Caco-2 (cell line): ENCODE measurements around the gene GPC5. TPM values are rescaled to one million over a fixed set of nuclear protein-coding genes. Genes with fewer than 3 reads are reported as not detected.
A peak's percentile ranks its signal among the peaks of the same experiment; 100 is the strongest.

Experiments used
- BruUV-seq: library from RNA; stranded (reverse); fragments of 400-500 nt; replicated peaks from 2 replicates; lab custom pipeline; 2021; lab: Mats Ljungman, UMichigan
- CTCF ChIA-PET: fragments of 300-600 bp; sonication (Branson Sonifier 250); formaldehyde crosslinking; loops from one replicate; lab custom pipeline; 2022; ENCODE audit warnings: antibody characterized with exemption; lab: Charles Lee
- POLR2A ChIA-PET: fragments of 300-600 bp; sonication (Branson Sonifier 250); formaldehyde crosslinking; loops from one replicate; lab custom pipeline; 2022; ENCODE audit warnings: antibody characterized with exemption; lab: Charles Lee
- DNase-seq, 2 experiments: peaks; one replicate each; pipeline versions ENCODE4 v3.0.0 to v3.0.0-alpha.2; 2020 to 2022
- H3K27me3 ChIP-seq: replicated peaks from 2 replicates; pipeline ENCODE4 v1.6.0; 2011; ENCODE audit warnings: low read length; ENCODE audit not compliant: control insufficient read depth, insufficient read depth
- H3K36me3 ChIP-seq: 2 replicates; pipeline ENCODE4 v1.5.1; 2011; ENCODE audit warnings: low read length; ENCODE audit not compliant: control insufficient read depth, insufficient read depth
- H3K4me1 ChIP-seq: fragments of 250-450 bp; sonication (Bioruptor Pico); 2 replicates; pipeline ENCODE4 v1.5.1; 2020; ENCODE audit warnings: mild to moderate bottlenecking
- H3K4me3 ChIP-seq: 2 replicates; pipeline ENCODE4 v1.5.1; 2011; ENCODE audit warnings: low read depth, mild to moderate bottlenecking, control low read depth, low read length
- H3K9me3 ChIP-seq: fragments of 250-450 bp; sonication (Bioruptor Pico); 2 replicates; pipeline ENCODE4 v1.5.1; 2020; ENCODE audit warnings: mild to moderate bottlenecking, moderate library complexity
- H3K27ac Mint-ChIP-seq: one replicate; pipeline ENCODE4 v1.8.0; 2022; ENCODE audit warnings: mixed read lengths; ENCODE audit not compliant: unreplicated experiment
- H3K27me3 Mint-ChIP-seq: one replicate; pipeline ENCODE4 v1.8.0; 2022; ENCODE audit warnings: mixed read lengths; ENCODE audit not compliant: insufficient read depth, unreplicated experiment
- H3K36me3 Mint-ChIP-seq: one replicate; pipeline ENCODE4 v1.8.0; 2022; ENCODE audit warnings: mild to moderate bottlenecking, mixed read lengths; ENCODE audit not compliant: insufficient read depth, unreplicated experiment
- H3K4me1 Mint-ChIP-seq: one replicate; pipeline ENCODE4 v1.8.0; 2022; ENCODE audit warnings: low read depth, mixed read lengths; ENCODE audit not compliant: unreplicated experiment
- H3K4me3 Mint-ChIP-seq: one replicate; pipeline ENCODE4 v1.8.0; 2022; ENCODE audit warnings: mild to moderate bottlenecking, moderate library complexity, mixed read lengths; ENCODE audit not compliant: unreplicated experiment
- H3K9me3 Mint-ChIP-seq: one replicate; pipeline ENCODE4 v1.8.0; 2022; ENCODE audit warnings: mixed read lengths; ENCODE audit not compliant: unreplicated experiment
- intact Hi-C: fragments of 100-400 bp; cut with micrococcal nuclease; formaldehyde crosslinking; loops from one replicate; pipeline ENCODE4 v1.10.0; 2022; ENCODE audit not compliant: unreplicated experiment
- total RNA-seq: library from RNA; stranded (reverse); gene quantifications from 2 replicates; pipeline ENCODE4 v1.2.3, GENCODE V29; 2022
- TF ChIP-seq, protein P1 (sequence below), 2 experiments: fragments of 200-600 bp in 1 of 2; IDR thresholded peaks; 1 replicate in 1 of 2; 2 replicates in 1 of 2; pipeline versions ENCODE4 v1.5.1 to v1.8.0; 2011 to 2022; ENCODE audit warnings: antibody characterized with exemption in 1 of 2, control low read depth in 1 of 2, inconsistent platforms in 1 of 2, low read depth in 1 of 2, low read length in 1 of 2, mild to moderate bottlenecking in 1 of 2, moderate library complexity in 1 of 2; ENCODE audit not compliant: insufficient read depth in 1 of 2, severe bottlenecking in 1 of 2, unreplicated experiment in 1 of 2

Gene GPC5
- total RNA-seq, 1 experiment from 2014 or later = 4.1 TPM

DNA sequence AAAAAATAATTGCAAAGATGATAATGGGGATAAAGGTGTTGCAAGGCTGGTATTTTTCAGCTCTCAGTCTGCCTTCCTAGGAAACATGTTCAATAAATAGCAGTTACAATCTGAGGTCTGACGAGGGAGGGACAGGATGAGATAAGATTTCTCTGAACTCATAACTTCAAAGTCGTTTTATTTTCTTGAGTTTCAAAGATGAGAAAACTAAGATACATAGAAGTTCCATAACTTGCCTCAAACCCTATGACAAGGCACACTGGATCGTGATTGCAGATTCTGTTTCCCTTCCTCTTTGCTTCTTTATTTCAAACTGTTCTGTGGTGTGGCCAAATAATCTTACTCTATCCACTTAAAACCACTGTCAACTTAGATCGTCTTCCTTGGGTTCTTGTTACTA is 327.2 kb downstream of the GPC5 start:
- no peaks in the 10 kb centered on the region for H3K9me3 Mint-ChIP-seq
- Histone ChIP-seq H3K36me3 (no peaks in the 10 kb centered on the region), H3K9me3 (no peaks in the 10 kb centered on the region), H3K4me1 (peaks cover 44% of the 10 kb centered on the region), H3K27me3 (no peaks in the 10 kb centered on the region), H3K4me3 (no peak overlapping the region)
- CTCF ChIA-PET = interaction anchor here (1.0 kb wide), 1 partner anchor 56 kb away, joined by 6 read pairs; no protein-coding TSS in a partner anchor
- H3K27ac Mint-ChIP-seq = no peak overlapping the region
- TF ChIP-seq, protein P1, sequence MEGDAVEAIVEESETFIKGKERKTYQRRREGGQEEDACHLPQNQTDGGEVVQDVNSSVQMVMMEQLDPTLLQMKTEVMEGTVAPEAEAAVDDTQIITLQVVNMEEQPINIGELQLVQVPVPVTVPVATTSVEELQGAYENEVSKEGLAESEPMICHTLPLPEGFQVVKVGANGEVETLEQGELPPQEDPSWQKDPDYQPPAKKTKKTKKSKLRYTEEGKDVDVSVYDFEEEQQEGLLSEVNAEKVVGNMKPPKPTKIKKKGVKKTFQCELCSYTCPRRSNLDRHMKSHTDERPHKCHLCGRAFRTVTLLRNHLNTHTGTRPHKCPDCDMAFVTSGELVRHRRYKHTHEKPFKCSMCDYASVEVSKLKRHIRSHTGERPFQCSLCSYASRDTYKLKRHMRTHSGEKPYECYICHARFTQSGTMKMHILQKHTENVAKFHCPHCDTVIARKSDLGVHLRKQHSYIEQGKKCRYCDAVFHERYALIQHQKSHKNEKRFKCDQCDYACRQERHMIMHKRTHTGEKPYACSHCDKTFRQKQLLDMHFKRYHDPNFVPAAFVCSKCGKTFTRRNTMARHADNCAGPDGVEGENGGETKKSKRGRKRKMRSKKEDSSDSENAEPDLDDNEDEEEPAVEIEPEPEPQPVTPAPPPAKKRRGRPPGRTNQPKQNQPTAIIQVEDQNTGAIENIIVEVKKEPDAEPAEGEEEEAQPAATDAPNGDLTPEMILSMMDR (IDR thresholded peaks at IDR 0.05; ENCODE audit: insufficient read depth in 1 of 2, low read depth in 1 of 2, low read length in 1 of 2, severe bottlenecking in 1 of 2, unreplicated experiment in 1 of 2) = no peak
- H3K4me3 Mint-ChIP-seq = no peak overlapping the region
- intact Hi-C loops = loop anchor here (1.0 kb wide), 2 partner anchors 42 to 56 kb away; no protein-coding TSS in a partner anchor
- DNase-seq = peak in 1 of 2 experiments; percentile 22
- H3K27me3 Mint-ChIP-seq = no peaks in the 10 kb centered on the region
- no TSS peak for BruUV-seq
- H3K4me1 Mint-ChIP-seq = peaks cover 12% of the 10 kb centered on the region
- no peaks in the 10 kb centered on the region for H3K36me3 Mint-ChIP-seq
- POLR2A ChIA-PET = no interaction called here

DNA sequence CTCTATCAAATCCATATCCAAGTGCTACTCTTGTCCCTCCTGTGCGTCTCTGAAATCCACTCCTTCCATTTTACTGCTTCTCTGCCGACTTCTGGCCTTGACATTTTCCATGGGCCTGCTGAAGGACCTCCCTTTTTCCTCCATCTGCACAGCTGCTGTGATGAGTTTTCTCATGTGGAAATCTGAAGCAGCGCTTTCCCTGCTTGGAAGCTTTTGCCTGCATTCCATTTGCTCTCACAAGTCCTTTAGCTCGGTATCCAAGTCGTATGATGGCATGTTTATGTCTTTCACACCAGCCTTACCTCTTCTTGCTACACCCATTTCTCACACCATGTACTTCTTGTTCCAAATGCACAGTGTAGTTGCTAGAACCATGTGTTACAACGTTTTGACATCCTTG is 328.2 kb downstream of the GPC5 start:
- Mint-ChIP-seq H3K9me3 (no peaks in the 10 kb centered on the region), H3K4me3 (no peak overlapping the region), H3K36me3 (no peaks in the 10 kb centered on the region), H3K27me3 (no peaks in the 10 kb centered on the region), H3K27ac (no peak overlapping the region), H3K4me1 (peaks cover 6% of the 10 kb centered on the region)
- ChIA-PET CTCF (interaction anchor here (1.1 kb wide), 1 partner anchor 55 kb away, joined by 4 read pairs; no protein-coding TSS in a partner anchor), POLR2A (no interaction called here)
- no peak for DNase-seq
- no TSS peak for BruUV-seq
- Histone ChIP-seq H3K4me3 (no peak overlapping the region), H3K4me1 (peaks cover 44% of the 10 kb centered on the region), H3K36me3 (no peaks in the 10 kb centered on the region), H3K27me3 (no peaks in the 10 kb centered on the region), H3K9me3 (no peaks in the 10 kb centered on the region)
- intact Hi-C loops = no loop called here
- TF ChIP-seq, protein P1 (IDR thresholded peaks at IDR 0.05; ENCODE audit: insufficient read depth in 1 of 2, low read depth in 1 of 2, low read length in 1 of 2, severe bottlenecking in 1 of 2, unreplicated experiment in 1 of 2) = no peak

DNA sequence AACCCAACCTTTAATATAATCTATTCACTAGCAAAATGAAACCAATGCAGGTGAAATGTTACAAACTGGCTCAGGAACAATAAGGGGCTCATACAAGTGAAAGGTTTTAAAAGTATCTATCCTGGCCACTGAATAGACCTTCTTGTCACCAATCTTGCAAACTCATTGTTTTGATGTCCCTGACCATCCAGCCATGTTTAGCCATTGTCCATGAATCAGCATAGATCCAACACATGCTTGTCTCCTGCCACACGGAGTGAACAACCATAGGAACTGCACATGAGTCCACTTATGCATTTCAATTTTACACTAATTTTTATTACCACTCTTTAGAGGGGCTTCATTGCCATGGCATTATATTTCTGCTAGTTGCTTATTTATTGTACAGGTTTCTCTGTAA is 331.4 kb downstream of the GPC5 start:
- H3K4me1 ChIP-seq = peaks cover 26% of the 10 kb centered on the region
- intact Hi-C loops = no loop called here
- BruUV-seq = no TSS peak
- H3K36me3 ChIP-seq = no peaks in the 10 kb centered on the region
- no peak for DNase-seq
- TF ChIP-seq, protein P1 (IDR thresholded peaks at IDR 0.05; ENCODE audit: insufficient read depth in 1 of 2, low read depth in 1 of 2, low read length in 1 of 2, severe bottlenecking in 1 of 2, unreplicated experiment in 1 of 2) = no peak
- H3K9me3 ChIP-seq = no peaks in the 10 kb centered on the region
- H3K4me3 Mint-ChIP-seq = no peak overlapping the region
- H3K36me3 Mint-ChIP-seq = no peaks in the 10 kb centered on the region
- no peaks in the 10 kb centered on the region for H3K9me3 Mint-ChIP-seq
- no peak overlapping the region for H3K4me3 ChIP-seq
- ChIA-PET CTCF (no interaction called here), POLR2A (no interaction called here)
- no peaks in the 10 kb centered on the region for H3K27me3 Mint-ChIP-seq
- H3K27me3 ChIP-seq = no peaks in the 10 kb centered on the region
- no peak overlapping the region for H3K27ac Mint-ChIP-seq
- peaks cover 6% of the 10 kb centered on the region for H3K4me1 Mint-ChIP-seq
